HG02973 (cell line): ENCODE data around the gene SLC8A1.
"Not testable (repeated sequence)": the region's sequence is repeated elsewhere in the genome, so short reads cannot be mapped to it uniquely, and the experiment has no call there.

Experiments
- ATAC-seq: cut with Tn5 transposase; IDR thresholded peaks from one replicate; pipeline ENCODE4 v1.9.1; 2021; ENCODE audit warnings: moderate library complexity; ENCODE audit not compliant: unreplicated experiment

Gene SLC8A1

GRCh38 chr2:40096360-40096759, 355.5 kb downstream of the SLC8A1 start:
- no peak for ATAC-seq

GRCh38 chr2:40095000-40095399, 356.9 kb downstream of the SLC8A1 start:
- ATAC-seq: no peak

DNA sequence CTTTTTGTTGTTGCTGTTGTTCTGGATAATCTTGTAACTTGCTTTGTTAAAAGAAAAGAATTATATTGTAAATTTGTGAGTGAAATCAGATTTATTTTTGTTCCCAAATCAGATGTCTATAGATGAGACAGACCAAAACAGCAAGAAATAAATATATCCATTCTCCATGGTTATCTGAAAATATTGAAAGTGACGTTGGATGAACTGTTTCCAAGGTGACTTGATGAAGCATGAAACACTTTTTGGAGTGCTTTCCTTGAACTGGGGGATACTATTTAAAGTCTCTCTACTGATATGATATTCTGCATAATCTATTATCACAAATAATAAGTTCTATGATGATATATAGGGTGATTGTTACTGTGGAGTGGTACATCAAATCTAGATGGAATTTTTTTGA, 357.4 kb downstream of the SLC8A1 start:
- no peak for ATAC-seq

- no peak for ATAC-seq
These were observed 358.7 kb downstream of the SLC8A1 start for GRCh38 chr2:40093021-40093675.

DNA sequence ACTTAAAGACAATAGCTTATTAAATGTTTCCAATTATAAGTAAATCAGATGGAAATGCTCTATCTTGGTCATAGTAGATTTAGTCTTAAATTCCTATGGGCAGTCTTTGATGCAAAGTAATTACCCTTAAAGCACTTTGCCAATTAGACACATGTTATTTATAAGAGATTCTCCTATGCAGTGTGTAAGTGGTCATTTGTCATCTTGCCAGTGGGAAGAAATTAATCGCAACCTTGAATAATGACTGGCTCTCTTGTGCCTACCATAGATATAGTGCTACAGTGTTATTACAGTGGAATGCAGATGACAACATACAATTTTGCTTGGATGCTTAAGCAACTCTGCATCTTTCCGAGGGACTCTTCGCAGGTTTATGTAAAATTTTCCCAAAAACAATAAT, 361.8 kb downstream of the SLC8A1 start:
- ATAC-seq: no peak

GRCh38 chr2:40087927-40088326, 364.0 kb downstream of the SLC8A1 start:
- ATAC-seq: no peak

DNA sequence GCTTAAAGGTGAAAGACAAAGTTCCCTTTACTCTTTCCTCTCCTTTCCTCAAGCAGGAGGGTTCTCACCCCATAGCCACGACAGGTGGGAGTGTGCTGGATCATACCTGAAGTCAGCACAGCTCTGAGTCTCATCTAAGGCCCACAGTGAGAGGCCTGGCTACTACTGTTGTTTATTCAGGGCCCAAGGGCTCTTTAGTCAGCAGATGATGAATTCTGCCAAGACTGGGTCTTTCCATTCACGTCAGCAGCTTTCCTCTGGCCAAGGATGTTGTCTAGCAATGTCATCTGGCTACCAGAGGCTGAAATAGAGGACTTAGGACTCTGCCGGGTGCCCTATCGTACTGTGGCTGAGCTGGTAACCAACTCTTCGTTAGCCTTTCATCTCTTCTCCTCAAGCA, 364.5 kb downstream of the SLC8A1 start:
- ATAC-seq: no peak

DNA sequence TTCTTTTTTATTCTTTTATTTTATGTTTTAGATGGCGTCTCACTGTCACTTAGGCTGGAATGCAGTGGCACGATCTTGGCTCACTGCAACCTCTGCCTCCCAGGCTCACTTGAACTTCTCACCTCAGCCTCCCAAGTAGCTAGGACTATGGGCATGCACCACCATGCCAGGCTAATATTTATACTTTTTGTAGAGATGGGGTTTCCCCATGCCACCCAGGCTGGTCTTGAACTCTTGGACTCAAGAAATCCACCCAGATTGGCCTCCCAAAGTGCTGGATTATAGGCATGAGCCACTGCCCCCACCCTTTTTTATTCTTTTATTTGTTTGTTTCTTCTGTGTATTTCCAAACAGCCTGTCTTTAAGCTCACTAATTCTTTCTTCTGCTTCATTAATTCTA, 366.1 kb downstream of the SLC8A1 start:
- no peak for ATAC-seq

GRCh38 chr2:40073336-40073735, 378.6 kb downstream of the SLC8A1 start:
- ATAC-seq: not testable (repeated sequence)

- no peak for ATAC-seq
These were observed 379.3 kb downstream of the SLC8A1 start for GRCh38 chr2:40072442-40073232.

DNA sequence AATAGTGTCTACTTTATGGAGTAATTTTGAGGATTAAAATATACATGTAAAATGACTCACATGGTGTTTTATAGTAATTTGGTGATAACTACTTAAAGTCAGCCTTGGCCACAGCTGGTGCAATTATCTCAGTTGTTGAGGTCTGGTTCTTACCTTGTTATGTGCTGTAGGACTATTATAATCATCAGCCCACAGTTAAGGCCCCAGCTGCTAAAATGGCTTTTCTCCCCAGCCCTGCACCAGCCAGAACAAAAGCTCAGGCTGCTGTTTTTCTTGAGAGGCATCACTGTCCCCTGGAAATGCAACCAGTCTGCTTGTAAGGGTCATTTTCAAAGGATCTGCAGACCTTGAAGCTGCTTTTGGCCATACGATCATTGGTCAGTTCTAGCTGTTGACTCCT, 389.5 kb downstream of the SLC8A1 start:
- ATAC-seq: no peak

- ATAC-seq: no peak
These were observed 402.1 kb downstream of the SLC8A1 start for GRCh38 chr2:40049781-40050180.

DNA sequence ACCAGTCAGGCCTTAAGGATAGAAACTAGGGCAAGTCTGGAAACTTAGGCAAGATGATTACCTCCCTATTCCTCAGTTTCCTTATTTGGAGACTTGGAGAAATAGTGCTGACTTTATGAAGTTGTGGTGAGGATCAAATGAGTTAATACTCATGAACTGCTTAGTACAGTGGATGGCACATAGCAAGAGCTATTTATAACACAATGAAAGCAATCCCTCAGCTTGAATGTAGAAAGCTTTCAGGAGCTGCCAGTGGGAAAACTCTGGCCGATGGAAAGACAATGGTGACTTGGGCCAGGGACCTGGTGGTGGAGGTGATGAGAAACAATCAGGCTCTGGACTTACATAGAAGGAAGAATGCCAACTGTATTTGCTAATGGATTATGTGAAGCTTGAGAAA, 403.4 kb downstream of the SLC8A1 start:
- ATAC-seq: no peak

DNA sequence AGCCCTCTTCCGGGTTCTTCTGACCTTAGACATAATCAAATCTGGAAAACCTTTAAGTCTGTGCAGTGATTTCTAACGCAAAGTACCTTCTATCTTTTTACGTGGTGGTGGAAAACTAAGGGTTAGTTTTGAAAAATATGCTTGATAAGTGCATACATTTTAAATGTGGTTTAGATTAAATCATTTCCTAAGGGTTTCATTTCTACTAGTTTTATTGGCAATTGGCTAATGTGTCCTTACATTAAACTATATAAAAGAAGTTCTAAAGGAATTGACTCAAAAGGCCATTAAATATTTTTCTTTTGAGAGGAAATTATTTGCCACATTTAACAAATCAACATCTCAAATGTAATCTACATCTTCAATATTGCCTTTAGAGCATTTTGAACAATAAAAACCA, 404.5 kb downstream of the SLC8A1 start:
- ATAC-seq: no peak
